Activated CD8-positive, alpha-beta memory T cell treated with anti-CD3 and anti-CD28 coated beads, Interleukin-2, amount 10 ng/mL, durations not matched to agents 7 days and 5 days (primary cell): ENCODE data around the gene NSFL1C. TPM values are rescaled to one million over a fixed set of nuclear protein-coding genes. Genes with fewer than 3 reads are reported as not detected.

ENCODE experiments used
- ATAC-seq: fragments of 150-1000 bp; cut with Tn5 transposase; one replicate; pipeline ENCODE4 v1.10.0; 2021; ENCODE audit warnings: moderate library complexity
- CTCF ChIA-PET: fragments of 350-600 bp; sonication (Branson Sonifier 250); formaldehyde crosslinking; loops from one replicate; lab custom pipeline; 2021; ENCODE audit warnings: antibody characterized with exemption; lab: Charles Lee
- DNase-seq: peaks from one replicate; pipeline ENCODE4 v3.0.0-alpha.2; 2020
- H3K27ac Mint-ChIP-seq: one replicate; pipeline ENCODE4 v1.8.0; 2021; ENCODE audit warnings: mild to moderate bottlenecking, mixed read lengths
- H3K27me3 Mint-ChIP-seq: one replicate; pipeline ENCODE4 v1.8.0; 2021; ENCODE audit warnings: mixed read lengths
- H3K36me3 Mint-ChIP-seq: one replicate; pipeline ENCODE4 v1.8.0; 2021; ENCODE audit warnings: mild to moderate bottlenecking, mixed read lengths
- H3K4me1 Mint-ChIP-seq: one replicate; pipeline ENCODE4 v1.8.0; 2021; ENCODE audit warnings: mixed read lengths
- H3K4me3 Mint-ChIP-seq: one replicate; pipeline ENCODE4 v1.8.0; 2021; ENCODE audit warnings: mild to moderate bottlenecking, moderate library complexity, mixed read lengths
- H3K9me3 Mint-ChIP-seq: one replicate; pipeline ENCODE4 v1.8.0; 2022; ENCODE audit warnings: low read depth, mixed read lengths
- total RNA-seq, 2 experiments: library from RNA; stranded (reverse); gene quantifications; one replicate each; pipeline ENCODE4 v1.2.3, GENCODE V29; 2021

NSFL1C gene
- total RNA-seq, 2 experiments from 2014 or later, result 55.6 to 65.0 TPM

- DNase-seq (no peak), ATAC-seq (no peak)
- H3K27me3 Mint-ChIP-seq, result peaks cover 69% of the 10 kb centered on the region
- no peak overlapping the region for H3K27ac Mint-ChIP-seq
- H3K4me1 Mint-ChIP-seq, result peaks cover 6% of the 10 kb centered on the region
- no peaks in the 10 kb centered on the region for H3K36me3 Mint-ChIP-seq
- H3K4me3 Mint-ChIP-seq, result no peak overlapping the region
- CTCF ChIA-PET, result no interaction called here
- H3K9me3 Mint-ChIP-seq, result peaks cover 2% of the 10 kb centered on the region
These were observed 27.8 kb upstream of the NSFL1C start for GRCh38 chr20:1494436-1494835.

DNA sequence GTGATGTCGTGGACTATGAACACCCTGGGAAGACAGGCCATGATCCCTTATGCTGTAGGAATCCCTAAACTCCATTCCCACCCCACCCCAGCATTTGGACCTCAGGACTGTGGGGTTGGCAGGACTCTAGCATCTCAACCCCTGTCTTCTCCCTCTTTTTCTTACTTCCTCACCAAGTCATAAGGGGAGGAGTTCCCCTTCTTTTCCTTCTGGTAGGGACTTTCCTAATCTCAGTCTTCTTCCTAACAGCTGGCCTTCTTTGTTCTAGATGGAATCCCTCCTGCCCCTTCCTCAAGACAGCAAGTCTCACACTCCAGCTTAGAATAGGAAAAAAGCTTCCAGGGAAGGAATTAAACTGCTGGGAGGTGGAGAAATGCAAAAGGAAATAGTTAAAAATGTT lies 26.9 kb upstream of the NSFL1C start:
- Mint-ChIP-seq H3K4me3 (no peak overlapping the region), H3K9me3 (peaks cover 2% of the 10 kb centered on the region), H3K27ac (no peak overlapping the region), H3K27me3 (peaks cover 68% of the 10 kb centered on the region), H3K4me1 (peaks cover 6% of the 10 kb centered on the region), H3K36me3 (no peaks in the 10 kb centered on the region)
- no peak for ATAC-seq
- DNase-seq, result no peak
- CTCF ChIA-PET, result no interaction called here

DNA sequence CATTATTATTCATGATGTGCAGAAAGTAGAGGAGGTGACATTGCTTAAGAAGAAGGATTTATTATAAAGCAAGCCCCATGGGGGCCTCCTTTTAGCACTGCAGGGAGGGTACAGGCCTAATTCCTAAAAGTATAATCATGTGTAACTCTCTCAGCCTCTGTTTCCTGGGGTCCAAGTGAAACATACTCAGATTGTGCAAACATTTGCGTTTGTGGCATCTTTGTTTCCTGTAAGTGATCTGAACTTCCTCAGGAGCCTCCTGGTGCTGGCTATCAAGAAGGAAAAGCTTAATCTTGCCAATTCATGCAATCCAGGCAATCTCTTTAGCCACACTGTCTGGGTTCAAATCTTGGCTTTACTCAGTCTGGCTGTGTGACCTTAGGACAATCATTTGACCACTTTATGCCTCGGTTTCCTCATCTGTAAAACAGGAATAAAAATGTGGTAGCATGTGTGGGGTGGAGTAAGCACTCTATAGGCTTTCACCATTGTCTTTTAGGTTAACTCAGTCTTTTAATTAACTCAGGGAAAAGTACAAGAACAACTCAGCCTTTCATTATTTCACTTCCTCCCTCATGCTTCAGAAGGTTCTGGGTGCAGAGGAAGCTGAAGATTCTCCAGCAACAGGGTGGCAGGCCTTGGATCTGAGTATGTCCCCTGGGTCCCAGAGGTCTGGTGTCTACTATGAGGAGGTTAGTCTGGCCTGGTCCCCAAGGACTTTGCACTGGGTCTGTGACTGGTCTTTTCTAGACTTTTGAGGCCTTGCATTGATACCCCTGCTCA lies 25.4 kb upstream of the NSFL1C start:
- Mint-ChIP-seq H3K27ac (no peak overlapping the region), H3K4me1 (peaks cover 6% of the 10 kb centered on the region), H3K36me3 (no peaks in the 10 kb centered on the region), H3K27me3 (peaks cover 68% of the 10 kb centered on the region), H3K9me3 (peaks cover 2% of the 10 kb centered on the region), H3K4me3 (no peak overlapping the region)
- CTCF ChIA-PET, result interaction anchor here (1.5 kb wide), 1 partner anchor 11 kb away, joined by 11 read pairs; no protein-coding TSS in a partner anchor
- DNase-seq, result no peak
- ATAC-seq, result no peak

DNA sequence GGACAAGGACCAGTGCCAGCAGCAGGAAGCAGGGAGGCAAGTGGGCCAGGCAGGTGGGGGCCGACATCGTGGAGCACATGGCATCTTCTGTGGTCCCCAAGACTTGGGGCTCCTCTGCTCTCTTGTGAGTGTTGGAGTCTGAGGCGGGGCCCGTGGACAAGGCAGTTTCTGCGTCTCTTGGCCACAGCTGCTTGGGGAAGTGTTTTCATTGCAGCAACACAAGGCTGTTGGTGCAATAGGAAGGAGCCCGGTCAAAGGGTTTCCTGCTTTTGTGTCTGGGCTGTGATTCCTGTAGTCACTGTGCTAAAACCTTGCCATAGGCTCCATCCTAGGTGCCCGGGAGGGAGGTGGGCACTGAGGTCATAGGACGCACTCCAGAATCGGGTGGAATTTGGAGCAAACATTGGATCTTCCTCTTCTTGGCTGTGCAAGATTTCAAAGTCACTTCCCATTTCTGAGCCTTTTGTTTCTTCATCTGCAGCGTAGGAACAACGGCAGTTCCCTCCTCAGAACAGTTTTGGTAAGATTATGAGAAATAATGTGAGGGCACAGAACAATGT lies 24.7 kb upstream of the NSFL1C start, which contains the start of gene SIRPB2:
Gene SIRPB2, minus strand, starts transcription at position 140 of the 560 bp plus-strand sequence. Its CDS starts 61 bp downstream, at position 79.
- no peak for DNase-seq
- H3K4me1 Mint-ChIP-seq, result peaks cover 6% of the 10 kb centered on the region
- peaks cover 66% of the 10 kb centered on the region for H3K27me3 Mint-ChIP-seq
- H3K4me3 Mint-ChIP-seq, result no peak within 1 kb of the TSS
- H3K36me3 Mint-ChIP-seq, result no peaks in the 10 kb centered on the region
- peaks cover 2% of the 10 kb centered on the region for H3K9me3 Mint-ChIP-seq
- CTCF ChIA-PET, result interaction anchor here (1.5 kb wide), 1 partner anchor 12 kb away, joined by 9 read pairs; no protein-coding TSS in a partner anchor
- no peak within 1 kb of the TSS for H3K27ac Mint-ChIP-seq
- ATAC-seq, result no peak

GRCh38 chr20:1490643-1491195 lies 24.1 kb upstream of the NSFL1C start:
- ATAC-seq (no peak), DNase-seq (no peak)
- no peaks in the 10 kb centered on the region for H3K36me3 Mint-ChIP-seq
- CTCF ChIA-PET, result interaction anchor here (1.0 to 1.5 kb wide), 3 partner anchors 13 to 382 kb away, joined by 3 to 9 read pairs (median 6); no protein-coding TSS in a partner anchor
- H3K4me3 Mint-ChIP-seq, result no peak overlapping the region
- H3K4me1 Mint-ChIP-seq, result peaks cover 6% of the 10 kb centered on the region
- peaks cover 60% of the 10 kb centered on the region for H3K27me3 Mint-ChIP-seq
- H3K27ac Mint-ChIP-seq, result no peak overlapping the region
- peaks cover 2% of the 10 kb centered on the region for H3K9me3 Mint-ChIP-seq

DNA sequence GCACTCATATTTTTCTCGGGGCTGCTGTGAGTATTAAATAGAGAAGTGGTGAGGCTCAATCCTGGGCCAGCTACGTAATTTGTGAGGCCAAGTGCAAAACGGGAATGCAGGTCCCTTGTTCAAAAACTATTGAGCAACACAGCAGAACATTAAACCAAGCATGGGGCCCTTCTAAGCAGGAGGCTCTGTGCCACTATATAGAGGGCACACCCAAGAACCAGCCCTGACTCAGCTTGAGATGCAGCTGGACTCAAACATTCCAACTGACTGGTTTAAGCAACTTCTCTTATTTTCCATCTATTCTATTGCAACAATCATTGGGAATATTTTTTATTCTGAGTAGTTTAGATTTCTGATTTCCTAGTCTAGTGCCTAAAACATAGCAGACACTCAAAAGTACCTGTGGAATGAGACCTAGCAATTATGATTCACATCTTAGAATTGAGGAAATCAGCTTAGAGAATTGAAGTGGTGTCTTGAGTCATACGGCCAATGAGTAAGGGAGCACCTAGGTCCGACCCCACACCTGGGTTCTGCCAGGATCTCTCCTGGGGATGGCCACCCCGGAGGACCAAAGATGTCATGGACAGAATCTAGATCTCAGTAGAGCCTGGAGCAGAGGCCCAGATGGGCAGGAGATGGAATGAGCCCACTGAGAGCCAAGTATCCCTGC lies 23.3 kb upstream of the NSFL1C start:
- Mint-ChIP-seq H3K4me3 (no peak overlapping the region), H3K36me3 (no peaks in the 10 kb centered on the region)

GRCh38 chr20:1489325-1489724 lies 22.7 kb upstream of the NSFL1C start:
- Mint-ChIP-seq H3K27me3 (peaks cover 59% of the 10 kb centered on the region), H3K9me3 (peaks cover 2% of the 10 kb centered on the region), H3K36me3 (no peaks in the 10 kb centered on the region), H3K4me1 (peaks cover 8% of the 10 kb centered on the region), H3K27ac (no peak overlapping the region), H3K4me3 (no peak overlapping the region)
- CTCF ChIA-PET, result no interaction called here
- ATAC-seq (no peak), DNase-seq (no peak)

More for the DNA sequence above, 23.3 kb upstream of the NSFL1C start:
- Mint-ChIP-seq H3K27ac (no peak overlapping the region), H3K9me3 (peaks cover 2% of the 10 kb centered on the region), H3K27me3 (peaks cover 59% of the 10 kb centered on the region), H3K4me1 (peaks cover 6% of the 10 kb centered on the region)
- DNase-seq, result no peak
- CTCF ChIA-PET, result interaction anchor here (1.0 to 1.5 kb wide), 3 partner anchors 14 to 382 kb away, joined by 3 to 9 read pairs (median 6); no protein-coding TSS in a partner anchor
- ATAC-seq, result no peak

DNA sequence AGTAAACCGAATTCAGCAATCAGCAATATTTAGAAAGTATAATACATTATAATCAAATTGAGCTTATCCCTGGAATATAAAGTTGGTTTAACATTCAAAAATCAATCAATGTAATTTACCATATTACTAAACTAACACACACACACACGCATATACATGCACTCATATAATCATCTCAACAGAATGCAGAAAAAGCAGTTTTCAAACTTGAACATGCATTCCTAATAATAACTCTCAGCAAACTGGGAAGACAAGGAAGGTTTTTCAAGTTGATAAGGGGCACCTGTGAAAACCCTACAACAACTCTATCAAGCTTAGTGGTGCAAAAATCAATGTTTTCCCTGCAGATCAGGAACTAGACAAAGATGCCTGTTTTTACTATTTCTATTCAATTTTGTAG lies 19.9 kb upstream of the NSFL1C start:
- Mint-ChIP-seq H3K27me3 (peaks cover 75% of the 10 kb centered on the region), H3K27ac (no peak overlapping the region), H3K36me3 (no peaks in the 10 kb centered on the region), H3K9me3 (no peaks in the 10 kb centered on the region), H3K4me1 (peaks cover 5% of the 10 kb centered on the region), H3K4me3 (no peak overlapping the region)
- CTCF ChIA-PET, result interaction anchor here (1.1 kb wide), 1 partner anchor 17 kb away, joined by 3 read pairs; no protein-coding TSS in a partner anchor
- ATAC-seq, result no peak
- DNase-seq, result no peak

- ATAC-seq, result no peak
- peaks cover 3% of the 10 kb centered on the region for H3K4me1 Mint-ChIP-seq
- no peak overlapping the region for H3K4me3 Mint-ChIP-seq
- CTCF ChIA-PET, result no interaction called here
- DNase-seq, result no peak
- H3K9me3 Mint-ChIP-seq, result no peaks in the 10 kb centered on the region
- no peaks in the 10 kb centered on the region for H3K36me3 Mint-ChIP-seq
- peaks cover 73% of the 10 kb centered on the region for H3K27me3 Mint-ChIP-seq
- no peak overlapping the region for H3K27ac Mint-ChIP-seq
These were observed 17.9 kb upstream of the NSFL1C start for GRCh38 chr20:1484438-1485116.

DNA sequence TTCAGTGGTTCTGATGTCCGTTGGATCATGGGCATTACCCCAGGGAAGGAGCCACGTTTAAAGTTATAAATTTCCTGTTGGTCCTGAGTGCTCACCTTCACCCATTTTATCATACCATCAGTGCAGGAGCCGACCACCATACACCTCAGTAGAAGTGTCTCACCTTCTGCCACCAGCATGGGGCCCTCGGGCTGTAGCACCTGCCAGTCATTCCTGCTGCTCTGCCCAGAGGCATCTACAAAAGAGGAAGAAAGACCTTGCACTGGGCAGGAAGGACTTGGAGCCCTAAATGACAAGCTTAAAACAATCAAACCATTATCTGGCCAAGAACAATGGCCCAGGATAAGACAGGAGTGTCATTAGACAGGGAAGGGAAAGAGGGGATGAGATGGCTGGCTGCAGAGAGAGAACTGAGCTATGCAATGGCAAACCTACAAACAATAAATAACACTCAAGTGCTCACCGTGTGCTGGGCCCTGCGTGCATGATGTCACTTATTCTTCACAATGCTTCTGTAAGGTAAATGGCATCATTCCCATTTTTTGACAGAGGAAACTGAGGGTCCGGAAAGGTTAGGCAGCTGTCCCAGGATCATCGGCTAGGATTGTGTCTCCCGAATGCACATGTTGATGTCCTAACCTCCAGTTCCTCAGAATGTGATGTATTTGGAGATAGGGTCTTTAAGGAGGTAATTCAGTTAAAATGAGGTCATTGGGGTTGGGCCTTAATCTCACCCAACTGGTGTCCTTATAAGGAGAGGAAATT lies 13.4 kb upstream of the NSFL1C start:
- CTCF ChIA-PET, result interaction anchor here (1.4 to 1.8 kb wide), 2 partner anchors 12 to 23 kb away, joined by 3 to 4 read pairs; no protein-coding TSS in a partner anchor
- no peak overlapping the region for H3K27ac Mint-ChIP-seq
- peaks cover 3% of the 10 kb centered on the region for H3K4me1 Mint-ChIP-seq
- peaks cover 46% of the 10 kb centered on the region for H3K27me3 Mint-ChIP-seq
- ATAC-seq (no peak), DNase-seq (no peak)
- no peaks in the 10 kb centered on the region for H3K9me3 Mint-ChIP-seq
- H3K36me3 Mint-ChIP-seq, result no peaks in the 10 kb centered on the region
- no peak overlapping the region for H3K4me3 Mint-ChIP-seq

- no peak overlapping the region for H3K27ac Mint-ChIP-seq
- DNase-seq (no peak), ATAC-seq (no peak)
- no peaks in the 10 kb centered on the region for H3K36me3 Mint-ChIP-seq
- H3K4me1 Mint-ChIP-seq, result no peaks in the 10 kb centered on the region
- no peaks in the 10 kb centered on the region for H3K9me3 Mint-ChIP-seq
- H3K4me3 Mint-ChIP-seq, result no peak overlapping the region
- CTCF ChIA-PET, result interaction anchor here (0.8 to 1.8 kb wide), 2 partner anchors 11 to 25 kb away, joined by 3 to 4 read pairs; no protein-coding TSS in a partner anchor
- H3K27me3 Mint-ChIP-seq, result peaks cover 31% of the 10 kb centered on the region
These were observed 11.9 kb upstream of the NSFL1C start for GRCh38 chr20:1478566-1478965.

- peaks cover 26% of the 10 kb centered on the region for H3K27me3 Mint-ChIP-seq
- H3K27ac Mint-ChIP-seq, result no peak overlapping the region
- ATAC-seq (no peak), DNase-seq (no peak)
- H3K36me3 Mint-ChIP-seq, result no peaks in the 10 kb centered on the region
- CTCF ChIA-PET, result interaction anchor here (0.8 to 0.9 kb wide), 2 partner anchors 25 kb away, joined by 3 read pairs; no protein-coding TSS in a partner anchor
- H3K4me1 Mint-ChIP-seq, result no peaks in the 10 kb centered on the region
- H3K4me3 Mint-ChIP-seq, result no peak overlapping the region
- no peaks in the 10 kb centered on the region for H3K9me3 Mint-ChIP-seq
These were observed 11.3 kb upstream of the NSFL1C start for GRCh38 chr20:1477896-1478490.
